HG03025 (cell line): ENCODE data around the gene OSBPL2.

Experiments
- ATAC-seq: cut with Tn5 transposase; IDR thresholded peaks from one replicate; pipeline ENCODE4 v1.9.1; 2021; ENCODE audit warnings: mild to moderate bottlenecking, moderate library complexity; ENCODE audit not compliant: unreplicated experiment, low FRiP score

OSBPL2 gene

GRCh38 chr20:62232770-62233645, 5.3 kb upstream of the OSBPL2 start:
- no peak for ATAC-seq

- ATAC-seq: no peak
Measured at GRCh38 chr20:62233684-62234083, 4.6 kb upstream of the OSBPL2 start.

GRCh38 chr20:62234339-62234738, 4.0 kb upstream of the OSBPL2 start:
- no peak for ATAC-seq

- ATAC-seq: no peak
Measured at GRCh38 chr20:62235001-62235776, 3.1 kb upstream of the OSBPL2 start.

- no peak for ATAC-seq
Measured at GRCh38 chr20:62235777-62236157, 2.6 kb upstream of the OSBPL2 start.

- no peak for ATAC-seq
Measured at GRCh38 chr20:62236200-62236599, 2.1 kb upstream of the OSBPL2 start.

GRCh38 chr20:62236766-62237513, 1.4 kb upstream of the OSBPL2 start:
- no peak for ATAC-seq

GRCh38 chr20:62237514-62237800, 864 bp upstream of the OSBPL2 start:
- no peak for ATAC-seq

GRCh38 chr20:62238569-62239277, 402 bp downstream of the OSBPL2 start:
- peak; percentile 9 for ATAC-seq

- ATAC-seq: no peak
Measured at GRCh38 chr20:62239278-62239879, 1.1 kb downstream of the OSBPL2 start.

GRCh38 chr20:62240020-62240685, 1.8 kb downstream of the OSBPL2 start:
- no peak for ATAC-seq

- ATAC-seq: no peak
Measured at GRCh38 chr20:62241506-62241905, 3.2 kb downstream of the OSBPL2 start.

- ATAC-seq: no peak
Measured at GRCh38 chr20:62242176-62242575, 3.9 kb downstream of the OSBPL2 start.

GRCh38 chr20:62243106-62243505, 4.8 kb downstream of the OSBPL2 start:
- ATAC-seq: no peak

GRCh38 chr20:62243906-62244515, 5.7 kb downstream of the OSBPL2 start:
- ATAC-seq: no peak

- no peak for ATAC-seq
Measured at GRCh38 chr20:62244644-62245108, 6.4 kb downstream of the OSBPL2 start.

GRCh38 chr20:62245911-62246280, 7.6 kb downstream of the OSBPL2 start:
- ATAC-seq: no peak

- ATAC-seq: no peak
Measured at GRCh38 chr20:62246431-62246830, 8.1 kb downstream of the OSBPL2 start.
